K562 (cell line): ENCODE results near the gene STK17A. TPM values are rescaled to one million over a fixed set of nuclear protein-coding genes. Genes with fewer than 3 reads are reported as not detected.
A peak's percentile ranks its signal among the peaks of the same experiment; 100 is the strongest.

Experiments used
- BCOR ChIP-seq: fragments of 450-650 bp; IDR thresholded peaks from 2 replicates; pipeline ENCODE4 v1.6.1; 2016
- CBFA2T2 ChIP-seq: fragments of 450-650 bp; conservative IDR thresholded peaks from 2 replicates; pipeline ENCODE4 v1.6.1; 2017; ENCODE audit warnings: mild to moderate bottlenecking
- DACH1 ChIP-seq: fragments of 450-650 bp; IDR thresholded peaks from 2 replicates; pipeline ENCODE4 v1.6.1; 2018; ENCODE audit not compliant: partially characterized antibody
- ETV1 ChIP-seq: fragments of 450-650 bp; conservative IDR thresholded peaks from 2 replicates; pipeline ENCODE4 v1.6.1; 2016; ENCODE audit warnings: missing genetic modification characterization, control low read depth, low read depth, missing compliant biosample characterization
- FIP1L1 ChIP-seq: fragments of 200-400 bp; formaldehyde crosslinking; IDR thresholded peaks from 2 replicates; pipeline ENCODE4 v1.6.1; 2018; ENCODE audit warnings: mild to moderate bottlenecking, low read depth, low read length; ENCODE audit not compliant: poor library complexity, severe bottlenecking
- GATAD2A ChIP-seq: fragments of 450-650 bp; IDR thresholded peaks from 2 replicates; pipeline ENCODE4 v1.6.1; 2017
- HNRNPUL1 ChIP-seq: fragments of 200-400 bp; formaldehyde crosslinking; IDR thresholded peaks from 2 replicates; pipeline ENCODE4 v1.6.1; 2017; ENCODE audit warnings: low read length
- HSF4 ChIP-seq: fragments of 250-450 bp; sonication (Bioruptor Pico); IDR thresholded peaks from 2 replicates; pipeline ENCODE4 v2.1.2; 2022; ENCODE audit warnings: mild to moderate bottlenecking, moderate library complexity, borderline replicate concordance
- NR1H2 ChIP-seq: sonication (generic); formaldehyde crosslinking; IDR thresholded peaks from 2 replicates; pipeline ENCODE4 v1.4.0; 2020; ENCODE audit warnings: mild to moderate bottlenecking, missing genetic modification reagents
- NR3C1 ChIP-seq: sonication (generic); formaldehyde crosslinking; IDR thresholded peaks from 2 replicates; pipeline ENCODE4 v1.8.1; 2022; ENCODE audit warnings: missing genetic modification reagents
- RCOR1 ChIP-seq, 2 experiments: IDR thresholded peaks; 2 replicates each; pipeline ENCODE4 v1.6.1; 2012; ENCODE audit warnings: low read depth in 2 of 2, low read length in 2 of 2, borderline replicate concordance in 1 of 2, improper control_type of control experiment in 1 of 2
- SMARCB1 ChIP-seq: IDR thresholded peaks from 2 replicates; pipeline ENCODE4 v1.6.1; 2011; ENCODE audit warnings: improper control_type of control experiment, low read depth; ENCODE audit not compliant: insufficient read length
- SRSF9 ChIP-seq: fragments of 200-400 bp; formaldehyde crosslinking; IDR thresholded peaks from 2 replicates; pipeline ENCODE4 v1.6.1; 2017; ENCODE audit warnings: low read depth, low read length, borderline replicate concordance
- TEAD4 ChIP-seq, 2 experiments: sonication (generic) in 1 of 2; formaldehyde crosslinking in 1 of 2; IDR thresholded peaks; 2 replicates each; pipeline versions ENCODE4 v1.6.1 to v1.8.0; 2012 to 2022; ENCODE audit warnings: borderline replicate concordance in 1 of 2, inconsistent platforms in 1 of 2, low read length in 1 of 2, mild to moderate bottlenecking in 1 of 2, missing genetic modification reagents in 1 of 2
- ZNF146 ChIP-seq: IDR thresholded peaks from one replicate; pipeline ENCODE4 v1.6.1; 2018; ENCODE audit warnings: missing compliant biosample characterization; ENCODE audit not compliant: unreplicated experiment
- ZNF3 ChIP-seq: fragments of 250-450 bp; sonication (Bioruptor Pico); IDR thresholded peaks from 2 replicates; pipeline ENCODE4 v1.5.0; 2021; ENCODE audit warnings: mild to moderate bottlenecking, moderate library complexity
- ZNF551 ChIP-seq: fragments of 250-450 bp; sonication (Bioruptor Pico); IDR thresholded peaks from 2 replicates; pipeline ENCODE4 v1.5.0; 2021; ENCODE audit warnings: mild to moderate bottlenecking, moderate library complexity
- polyA plus RNA-seq, 8 experiments: library from polyadenylated mRNA; depleted of rRNA in 4 of 8; stranded (reverse) in 5 of 8; unstranded in 3 of 8; fragments of >200 nt; fragmentation: Nextera tagmentation in 2 of 8; fragmentation: Illumina TruSeq in 1 of 8; extraction: Ambion mirVana in 2 of 8; extraction: Trizol in 1 of 8; gene quantifications; 2 replicates each; pipeline versions ENCODE4 v1.2.1 to v1.2.3, GENCODE V29; 2011 to 2014; ENCODE audit warnings: inconsistent platforms in 1 of 8, missing spikeins in 1 of 8
- total RNA-seq, 7 experiments: library from RNA; depleted of rRNA in 6 of 7; stranded (reverse); fragments of >200 nt in 6 of 7; fragmentation: Illumina TruSeq in 2 of 7; extraction: Trizol in 2 of 7; gene quantifications; 2 replicates each; pipeline versions ENCODE4 v1.2.1 to v1.2.3, GENCODE V29; 2011 to 2021; ENCODE audit warnings: low replicate concordance in 1 of 7
- TF ChIP-seq, protein P1 (sequence below), 3 experiments: IDR thresholded peaks in 2 of 3; conservative IDR thresholded peaks in 1 of 3; 2 replicates each; pipeline ENCODE4 v1.5.1; 2011 to 2012; ENCODE audit warnings: low read length in 3 of 3, mild to moderate bottlenecking in 3 of 3, control low read depth in 2 of 3, improper control_type of control experiment in 1 of 3, inconsistent platforms in 1 of 3, low read depth in 1 of 3, mixed read lengths in 1 of 3, moderate library complexity in 1 of 3; ENCODE audit not compliant: insufficient read depth in 2 of 3
- TF ChIP-seq, protein P2 (sequence below): fragments of 250-450 bp; sonication (Bioruptor Pico); IDR thresholded peaks from 2 replicates; pipeline ENCODE4 v1.8.0; 2021; ENCODE audit warnings: mild to moderate bottlenecking, moderate library complexity
- TF ChIP-seq, protein P3 (sequence below): sonication (generic); formaldehyde crosslinking; IDR thresholded peaks from 2 replicates; pipeline ENCODE4 v1.9.0; 2022; ENCODE audit warnings: mild to moderate bottlenecking, missing genetic modification reagents
- TF ChIP-seq, protein P4 (sequence below): fragments of 450-650 bp; formaldehyde crosslinking; IDR thresholded peaks from 2 replicates; pipeline ENCODE4 v1.4.0; 2022; ENCODE audit warnings: missing genetic modification characterization
- TF ChIP-seq, protein P5 (sequence below), 2 experiments: fragments of 450-650 bp in 1 of 2; sonication (generic) in 1 of 2; formaldehyde crosslinking in 1 of 2; IDR thresholded peaks in 1 of 2; conservative IDR thresholded peaks in 1 of 2; 2 replicates each; pipeline versions ENCODE4 v1.6.1 to v1.8.1; 2016 to 2023; ENCODE audit warnings: mild to moderate bottlenecking in 2 of 2, moderate library complexity in 2 of 2, inconsistent platforms in 1 of 2, missing genetic modification reagents in 1 of 2

Gene STK17A
- total and polyA plus RNA-seq, 9 of the 15 experiments (the other 6 are each of a cell fraction or from before 2014, with no cell fraction given): 3.4 to 16.3 (median 13.2) TPM

DNA sequence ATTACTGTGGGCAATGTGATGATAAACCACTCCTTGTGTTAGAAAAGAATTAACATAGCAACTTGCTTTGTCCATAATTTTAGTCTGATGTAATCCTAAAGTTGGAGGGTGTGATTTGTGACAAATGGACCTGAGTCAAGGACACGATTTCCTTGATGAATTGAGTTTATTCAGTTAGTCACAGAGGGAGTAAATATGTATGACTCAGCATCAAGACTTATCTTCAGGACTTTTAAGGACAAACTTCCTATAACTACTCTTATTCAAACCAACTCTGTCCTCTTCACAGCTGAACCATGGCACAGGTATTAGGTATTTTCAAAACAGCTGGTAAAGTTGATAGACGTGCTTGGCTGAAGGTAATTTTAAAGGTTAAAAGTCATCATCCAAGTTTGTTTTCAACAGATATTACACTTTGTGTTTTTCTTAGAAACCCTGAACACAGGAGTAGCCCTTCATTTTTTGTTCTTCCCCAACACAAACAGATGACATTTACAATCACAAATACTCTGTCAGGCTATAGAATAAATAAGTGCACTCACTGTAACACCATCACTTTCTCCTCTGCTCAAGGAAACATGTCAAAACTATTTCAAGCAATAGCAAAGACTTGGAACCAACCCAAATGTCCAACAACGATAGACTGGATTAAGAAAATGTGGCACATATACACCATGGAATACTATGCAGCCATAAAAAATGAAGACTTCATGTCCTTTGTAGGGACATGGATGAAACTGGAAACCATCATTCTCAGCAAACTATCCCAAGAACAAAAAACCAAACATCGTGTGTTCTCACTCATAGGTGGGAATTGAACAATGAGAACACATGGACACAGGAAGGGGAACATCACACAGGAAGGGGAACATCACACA lies 91.9 kb downstream of the STK17A start (continued):
- TF ChIP-seq ZNF3 (CRISPR knock-in tag) (no peak), NR1H2 (no peak), DACH1 (peak; percentile 27), CBFA2T2 (no peak), GATAD2A (no peak), TEAD4 (IDR thresholded peaks at IDR 0.05; ENCODE audit: low read length) (no peak), TEAD4 (CRISPR knock-in tag; IDR thresholded peaks at IDR 0.05; ENCODE audit: borderline replicate concordance) (no peak), SRSF9 (no peak), NR3C1 (CRISPR knock-in tag) (no peak), BCOR (peak; percentile 91), SMARCB1 (no peak), HSF4 (CRISPR knock-in tag) (no peak), HNRNPUL1 (no peak), ZNF146 (CRISPR knock-in tag) (peak; percentile 74), ZNF551 (CRISPR knock-in tag) (no peak), RCOR1 (IDR thresholded peaks at IDR 0.05; ENCODE audit: borderline replicate concordance in 1 of 2, low read depth in 2 of 2, low read length in 2 of 2) (no peak; a peak in 1 of 4 replicates), ETV1 (tag) (no peak), FIP1L1 (no peak)
- TF ChIP-seq, protein P1, sequence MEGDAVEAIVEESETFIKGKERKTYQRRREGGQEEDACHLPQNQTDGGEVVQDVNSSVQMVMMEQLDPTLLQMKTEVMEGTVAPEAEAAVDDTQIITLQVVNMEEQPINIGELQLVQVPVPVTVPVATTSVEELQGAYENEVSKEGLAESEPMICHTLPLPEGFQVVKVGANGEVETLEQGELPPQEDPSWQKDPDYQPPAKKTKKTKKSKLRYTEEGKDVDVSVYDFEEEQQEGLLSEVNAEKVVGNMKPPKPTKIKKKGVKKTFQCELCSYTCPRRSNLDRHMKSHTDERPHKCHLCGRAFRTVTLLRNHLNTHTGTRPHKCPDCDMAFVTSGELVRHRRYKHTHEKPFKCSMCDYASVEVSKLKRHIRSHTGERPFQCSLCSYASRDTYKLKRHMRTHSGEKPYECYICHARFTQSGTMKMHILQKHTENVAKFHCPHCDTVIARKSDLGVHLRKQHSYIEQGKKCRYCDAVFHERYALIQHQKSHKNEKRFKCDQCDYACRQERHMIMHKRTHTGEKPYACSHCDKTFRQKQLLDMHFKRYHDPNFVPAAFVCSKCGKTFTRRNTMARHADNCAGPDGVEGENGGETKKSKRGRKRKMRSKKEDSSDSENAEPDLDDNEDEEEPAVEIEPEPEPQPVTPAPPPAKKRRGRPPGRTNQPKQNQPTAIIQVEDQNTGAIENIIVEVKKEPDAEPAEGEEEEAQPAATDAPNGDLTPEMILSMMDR (IDR thresholded peaks at IDR 0.05 in 2 of 3, conservative IDR thresholded peaks at IDR 0.05 in 1 of 3; ENCODE audit: insufficient read depth in 2 of 3, low read depth in 1 of 3, low read length in 3 of 3): no peak
- TF ChIP-seq, protein P2, sequence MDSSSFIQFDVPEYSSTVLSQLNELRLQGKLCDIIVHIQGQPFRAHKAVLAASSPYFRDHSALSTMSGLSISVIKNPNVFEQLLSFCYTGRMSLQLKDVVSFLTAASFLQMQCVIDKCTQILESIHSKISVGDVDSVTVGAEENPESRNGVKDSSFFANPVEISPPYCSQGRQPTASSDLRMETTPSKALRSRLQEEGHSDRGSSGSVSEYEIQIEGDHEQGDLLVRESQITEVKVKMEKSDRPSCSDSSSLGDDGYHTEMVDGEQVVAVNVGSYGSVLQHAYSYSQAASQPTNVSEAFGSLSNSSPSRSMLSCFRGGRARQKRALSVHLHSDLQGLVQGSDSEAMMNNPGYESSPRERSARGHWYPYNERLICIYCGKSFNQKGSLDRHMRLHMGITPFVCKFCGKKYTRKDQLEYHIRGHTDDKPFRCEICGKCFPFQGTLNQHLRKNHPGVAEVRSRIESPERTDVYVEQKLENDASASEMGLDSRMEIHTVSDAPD (CRISPR knock-in tag): no peak
- TF ChIP-seq, protein P3, sequence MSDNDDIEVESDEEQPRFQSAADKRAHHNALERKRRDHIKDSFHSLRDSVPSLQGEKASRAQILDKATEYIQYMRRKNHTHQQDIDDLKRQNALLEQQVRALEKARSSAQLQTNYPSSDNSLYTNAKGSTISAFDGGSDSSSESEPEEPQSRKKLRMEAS: no peak
- TF ChIP-seq, protein P4, sequence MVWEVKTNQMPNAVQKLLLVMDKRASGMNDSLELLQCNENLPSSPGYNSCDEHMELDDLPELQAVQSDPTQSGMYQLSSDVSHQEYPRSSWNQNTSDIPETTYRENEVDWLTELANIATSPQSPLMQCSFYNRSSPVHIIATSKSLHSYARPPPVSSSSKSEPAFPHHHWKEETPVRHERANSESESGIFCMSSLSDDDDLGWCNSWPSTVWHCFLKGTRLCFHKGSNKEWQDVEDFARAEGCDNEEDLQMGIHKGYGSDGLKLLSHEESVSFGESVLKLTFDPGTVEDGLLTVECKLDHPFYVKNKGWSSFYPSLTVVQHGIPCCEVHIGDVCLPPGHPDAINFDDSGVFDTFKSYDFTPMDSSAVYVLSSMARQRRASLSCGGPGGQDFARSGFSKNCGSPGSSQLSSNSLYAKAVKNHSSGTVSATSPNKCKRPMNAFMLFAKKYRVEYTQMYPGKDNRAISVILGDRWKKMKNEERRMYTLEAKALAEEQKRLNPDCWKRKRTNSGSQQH (CRISPR knock-in tag): no peak
- TF ChIP-seq, protein P5, sequence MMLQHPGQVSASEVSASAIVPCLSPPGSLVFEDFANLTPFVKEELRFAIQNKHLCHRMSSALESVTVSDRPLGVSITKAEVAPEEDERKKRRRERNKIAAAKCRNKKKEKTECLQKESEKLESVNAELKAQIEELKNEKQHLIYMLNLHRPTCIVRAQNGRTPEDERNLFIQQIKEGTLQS (IDR thresholded peaks at IDR 0.05): peak; percentile 87
- TF ChIP-seq, protein P5 (CRISPR knock-in tag; conservative IDR thresholded peaks at IDR 0.05): no peak
